NCI-H128 (cell line): Measurements from ENCODE around the gene MCTP2.
"Not testable (repeated sequence)": the region's sequence is repeated elsewhere in the genome, so short reads cannot be mapped to it uniquely, and the experiment has no call there.

ENCODE experiments used
- DNase-seq: peaks from one replicate; lab custom pipeline; 2025; ENCODE audit not compliant: unreplicated experiment; lab: John Stamatoyannopoulos, UW

MCTP2 gene

DNA sequence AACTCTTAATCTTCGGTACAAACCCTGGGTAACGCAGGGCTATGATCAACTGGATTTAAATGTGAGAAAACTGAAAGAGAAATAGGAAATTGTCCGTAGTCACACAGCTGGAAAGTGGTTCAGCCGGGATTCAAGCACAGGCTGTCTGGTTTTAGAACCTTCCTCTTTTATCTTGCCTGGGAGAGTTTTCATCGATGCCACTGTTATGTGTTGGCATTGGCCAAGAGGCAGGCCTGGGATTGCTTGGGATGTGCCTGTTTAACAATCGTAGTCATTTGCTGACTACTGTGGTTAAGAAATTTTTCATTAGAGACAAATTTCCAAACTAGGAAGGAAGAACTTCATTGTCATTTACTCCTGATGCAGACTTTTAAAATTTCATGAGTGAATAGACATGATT lies 4.3 kb downstream of the MCTP2 start:
- DNase-seq, result no peak

DNA sequence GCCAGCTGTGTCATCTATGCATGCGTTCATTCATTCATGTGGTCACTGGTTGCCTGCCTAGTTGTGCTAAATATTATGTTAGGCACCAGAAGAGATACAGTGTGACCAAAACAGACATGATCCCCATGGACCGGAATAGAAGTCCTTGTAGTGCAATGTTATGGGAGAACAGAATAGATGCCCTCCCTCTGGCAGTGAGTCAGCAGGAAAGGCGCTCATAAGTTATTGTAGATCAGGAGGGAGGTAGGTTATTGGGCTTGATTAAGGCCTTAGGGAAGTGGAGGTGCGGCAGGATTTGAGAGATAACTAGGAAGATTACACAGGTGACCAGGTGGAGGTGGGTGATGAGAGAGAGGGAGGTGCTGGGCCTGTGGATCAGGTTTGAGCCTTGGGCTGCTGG lies 5.2 kb downstream of the MCTP2 start:
- no peak for DNase-seq

DNA sequence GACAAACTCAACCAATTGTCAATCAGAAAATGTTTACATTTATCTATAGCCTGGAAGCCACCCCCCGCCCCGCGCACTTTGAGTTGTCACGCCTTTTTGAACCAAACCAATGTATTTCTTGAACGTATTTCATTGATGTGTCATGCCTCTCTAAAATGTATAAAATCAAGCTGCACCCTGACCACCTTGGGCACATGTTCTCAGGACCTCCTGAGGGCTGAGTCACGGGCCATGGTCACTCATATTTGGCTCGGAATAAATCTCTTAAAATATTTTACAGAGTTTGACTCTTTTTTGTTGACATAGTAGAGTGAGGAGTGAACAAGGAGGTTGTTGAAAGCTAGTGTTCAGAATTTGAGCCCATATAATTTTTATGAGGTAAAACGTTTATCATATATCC lies 6.5 kb downstream of the MCTP2 start:
- no peak for DNase-seq

- DNase-seq, result no peak
Observed at GRCh38 chr15:94238539-94239118, 7.3 kb downstream of the MCTP2 start.

DNA sequence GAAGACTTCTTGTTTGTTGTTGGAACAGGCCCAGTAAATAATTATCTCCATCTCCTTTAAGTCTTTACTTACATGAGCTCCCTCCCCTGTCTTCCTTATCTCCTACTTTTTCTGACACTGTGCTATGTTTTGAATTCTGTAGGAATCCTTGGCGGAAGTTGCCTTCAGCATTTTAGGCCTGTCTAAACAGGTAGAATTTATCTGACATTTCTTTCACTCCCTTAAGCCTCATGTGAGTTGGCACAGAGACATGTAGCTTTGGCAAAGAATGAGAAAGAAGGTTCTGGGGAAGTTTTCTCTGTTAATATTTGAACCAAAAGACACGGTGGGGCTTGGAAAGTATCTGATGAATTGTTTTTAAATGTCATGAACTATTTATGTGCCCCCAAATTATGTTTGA lies 8.1 kb downstream of the MCTP2 start:
- DNase-seq, result no peak

DNA sequence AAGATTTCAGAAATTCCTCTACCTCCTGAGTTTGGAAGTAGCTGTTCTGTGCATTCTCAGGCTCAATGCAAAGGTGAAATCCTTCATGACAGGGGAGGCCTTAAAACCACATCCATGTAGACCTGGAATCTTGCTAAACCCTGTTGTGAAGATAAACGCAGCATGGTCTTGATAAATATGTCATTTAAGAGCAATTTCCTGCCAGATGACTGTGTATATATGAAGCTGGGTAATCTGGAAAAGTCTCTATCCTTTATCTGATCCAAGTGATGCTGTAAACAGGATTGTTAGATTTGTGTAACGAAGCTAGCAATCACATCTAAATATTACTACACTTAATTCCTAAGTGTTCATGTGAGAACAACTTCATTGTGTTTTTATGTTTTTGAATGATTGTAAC lies 9.1 kb downstream of the MCTP2 start:
- no peak for DNase-seq

- no peak for DNase-seq
Observed at GRCh38 chr15:94242257-94242656, 10.9 kb downstream of the MCTP2 start.

DNA sequence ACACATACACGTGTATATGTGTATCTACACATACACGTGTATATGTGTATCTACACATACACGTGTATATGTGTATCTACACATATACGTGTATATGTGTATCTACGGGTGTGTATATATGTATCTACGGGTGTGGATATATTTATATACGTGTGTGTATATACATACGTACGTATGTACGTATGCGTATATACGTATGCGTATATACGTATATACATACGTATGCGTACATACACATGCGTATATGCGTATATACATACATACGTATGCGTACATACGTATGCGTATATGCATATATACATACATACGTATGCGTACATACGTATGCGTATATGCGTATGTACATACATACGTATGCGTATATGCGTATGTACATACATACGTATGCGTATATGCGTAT lies 11.6 kb downstream of the MCTP2 start:
- not testable (repeated sequence) for DNase-seq

DNA sequence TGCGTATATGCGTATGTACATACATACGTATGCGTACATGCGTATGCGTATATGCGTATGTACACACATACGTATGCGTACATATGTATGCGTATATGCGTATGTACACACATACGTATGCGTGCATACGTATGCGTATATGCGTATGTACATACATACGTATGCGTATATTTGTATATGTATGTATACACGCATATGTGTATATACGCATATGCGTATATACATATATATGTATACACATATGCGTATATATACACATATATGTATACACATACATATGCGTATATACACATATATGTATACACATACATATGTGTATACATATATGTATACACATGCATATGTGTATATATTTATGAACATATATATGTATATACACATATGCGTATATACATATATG lies 12.1 kb downstream of the MCTP2 start:
- no peak for DNase-seq

DNA sequence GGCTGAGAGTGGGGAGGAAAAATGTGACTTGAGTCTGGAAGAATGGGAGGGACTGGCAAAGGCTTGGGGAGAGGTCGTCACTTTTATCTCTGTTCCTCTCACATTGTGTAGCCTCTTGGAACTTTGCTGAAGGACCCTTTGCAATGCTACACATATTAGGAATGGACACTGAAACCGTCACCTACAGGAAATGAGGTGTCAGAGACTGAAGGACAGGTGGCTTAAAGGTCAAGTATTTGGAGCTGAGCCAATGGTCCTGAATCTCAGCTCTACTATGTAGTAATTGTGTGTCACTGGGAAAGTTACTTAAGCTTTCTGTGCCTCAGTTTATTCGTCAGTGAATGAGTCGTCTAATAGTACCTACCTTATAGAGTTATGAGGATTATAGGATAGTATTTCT lies 14.7 kb downstream of the MCTP2 start:
- DNase-seq, result no peak

DNA sequence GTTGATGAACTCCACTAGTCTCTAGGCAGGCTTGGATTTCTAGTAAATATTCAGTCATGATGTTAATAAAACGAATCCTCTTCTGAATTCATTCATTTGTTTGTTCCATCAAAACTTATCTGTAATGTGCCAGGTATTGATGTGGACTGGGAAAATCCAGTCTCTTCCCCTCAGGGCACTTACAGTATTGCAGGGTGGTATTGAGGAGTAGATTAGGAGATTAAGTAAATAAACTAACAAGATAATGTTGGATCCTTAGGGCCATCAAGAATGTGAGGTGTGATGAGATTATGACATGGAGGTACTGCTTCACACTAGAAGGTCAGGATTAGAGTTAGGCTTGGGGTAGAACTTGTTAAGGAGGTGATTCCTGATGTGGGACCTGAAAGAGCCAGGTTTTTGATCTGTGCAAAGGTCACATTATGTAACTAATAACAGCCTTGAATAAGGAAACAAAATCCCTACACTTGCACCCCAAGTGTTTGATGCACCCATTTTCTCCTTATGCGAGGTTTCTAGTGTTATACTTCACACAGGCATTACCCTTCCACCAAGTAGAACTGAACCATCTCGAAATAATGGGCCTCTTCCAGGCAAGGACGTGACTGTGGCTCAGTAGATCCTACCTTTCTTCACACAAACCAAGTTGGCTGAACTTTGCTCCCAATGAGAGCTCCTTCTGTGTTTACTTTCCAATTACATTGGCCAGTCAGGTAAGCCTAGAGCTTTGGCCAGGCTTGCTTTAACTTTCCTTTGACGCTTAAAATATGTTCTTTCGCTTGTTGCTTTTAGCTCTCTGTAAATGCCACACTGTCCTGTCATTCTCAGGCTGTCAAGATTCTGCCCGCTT lies 16.7 kb downstream of the MCTP2 start:
- no peak for DNase-seq

GRCh38 chr15:94250801-94251200 lies 19.4 kb downstream of the MCTP2 start:
- DNase-seq, result no peak

- no peak for DNase-seq
Observed at GRCh38 chr15:94252223-94252766, 20.9 kb downstream of the MCTP2 start.

- no peak for DNase-seq
Observed at GRCh38 chr15:94252906-94253491, 21.6 kb downstream of the MCTP2 start.

DNA sequence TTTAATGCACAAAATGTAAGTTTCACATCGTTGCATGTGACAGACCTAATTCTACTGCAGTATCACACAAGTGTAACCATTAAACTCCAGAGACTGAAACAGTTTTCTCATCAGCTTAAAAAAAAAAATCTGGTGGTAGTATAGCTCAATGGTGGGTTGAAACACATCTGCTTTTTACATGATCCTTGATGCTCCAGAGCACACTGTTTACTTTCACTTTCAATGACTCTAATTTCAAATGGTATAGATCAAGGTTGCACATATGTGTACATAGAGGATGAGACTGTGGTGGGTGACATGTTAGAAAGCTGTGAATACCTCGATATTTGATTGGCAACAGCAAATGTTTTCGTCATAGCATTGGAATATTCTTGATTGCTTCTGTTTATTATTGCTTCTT lies 22.4 kb downstream of the MCTP2 start:
- DNase-seq, result no peak

GRCh38 chr15:94255540-94255939 lies 24.2 kb downstream of the MCTP2 start:
- no peak for DNase-seq

DNA sequence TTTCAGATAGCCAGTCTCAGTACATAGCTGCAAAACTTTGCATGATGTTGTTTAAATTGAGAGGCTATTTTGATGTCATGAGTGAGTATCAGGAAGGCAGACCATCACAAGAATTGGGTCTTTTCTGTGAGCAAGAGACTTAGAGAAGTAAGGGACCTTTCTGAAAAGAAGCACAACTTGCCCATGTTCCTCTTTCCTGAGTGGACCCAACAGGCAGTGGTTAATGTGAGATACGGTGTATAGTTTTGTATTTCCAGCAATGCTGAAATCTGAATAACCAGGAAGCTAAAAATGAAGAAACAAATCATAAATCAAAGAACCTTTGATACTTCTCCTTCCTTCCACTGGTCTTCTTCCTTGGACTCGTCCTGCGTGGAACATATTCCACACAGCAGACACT lies 25.1 kb downstream of the MCTP2 start:
- DNase-seq, result no peak

GRCh38 chr15:94257776-94258175 lies 26.4 kb downstream of the MCTP2 start:
- DNase-seq, result not testable (repeated sequence)

DNA sequence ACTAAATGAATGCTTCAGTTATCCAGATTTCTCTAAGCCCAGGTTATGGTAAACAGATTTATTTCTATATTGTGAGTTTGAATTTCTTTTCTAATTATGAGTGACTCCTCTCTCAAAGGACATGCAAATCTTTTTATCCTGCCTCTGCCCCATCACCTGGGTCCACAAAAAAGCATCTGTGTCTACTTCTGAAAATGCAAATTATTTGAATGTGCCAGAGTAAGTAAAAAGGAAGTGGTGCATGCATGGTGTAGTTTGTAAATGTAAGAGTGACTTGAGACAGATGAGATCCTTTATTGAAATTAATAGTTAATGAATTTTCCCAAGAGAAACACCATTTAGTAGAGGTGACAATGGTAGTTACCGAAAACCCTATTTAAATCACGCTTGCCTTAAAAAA lies 26.9 kb downstream of the MCTP2 start:
- DNase-seq, result no peak

DNA sequence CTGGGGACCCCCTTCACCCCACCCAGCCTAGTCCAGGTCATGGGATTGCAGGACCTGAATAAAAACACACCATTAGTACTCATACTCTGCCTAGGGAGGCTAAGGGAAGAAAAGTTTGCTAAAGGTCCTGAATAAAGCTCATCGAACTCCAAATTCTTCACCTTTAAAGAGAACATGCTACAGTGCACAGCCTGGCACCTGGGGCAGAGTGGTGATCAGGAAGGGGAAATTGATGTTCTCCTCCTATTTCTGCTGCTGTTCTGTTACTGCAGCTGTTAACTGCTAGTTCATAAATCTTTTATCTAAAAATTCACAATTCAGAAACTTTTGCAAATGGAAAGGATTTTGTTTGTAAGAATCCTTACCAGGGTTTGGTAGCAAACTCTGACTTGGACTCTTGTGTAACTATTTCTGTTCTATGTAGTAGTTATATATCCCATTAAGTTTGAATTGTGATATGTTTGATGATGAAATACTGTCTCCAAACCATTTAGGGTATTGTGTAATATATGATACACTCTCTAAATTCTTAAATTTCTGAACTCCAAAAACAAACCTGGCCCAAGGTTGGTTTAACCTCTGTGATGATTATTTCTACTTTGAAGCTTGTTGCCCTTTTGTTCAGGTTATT lies 27.9 kb downstream of the MCTP2 start:
- DNase-seq, result no peak

GRCh38 chr15:94259863-94260262 lies 28.5 kb downstream of the MCTP2 start:
- no peak for DNase-seq

DNA sequence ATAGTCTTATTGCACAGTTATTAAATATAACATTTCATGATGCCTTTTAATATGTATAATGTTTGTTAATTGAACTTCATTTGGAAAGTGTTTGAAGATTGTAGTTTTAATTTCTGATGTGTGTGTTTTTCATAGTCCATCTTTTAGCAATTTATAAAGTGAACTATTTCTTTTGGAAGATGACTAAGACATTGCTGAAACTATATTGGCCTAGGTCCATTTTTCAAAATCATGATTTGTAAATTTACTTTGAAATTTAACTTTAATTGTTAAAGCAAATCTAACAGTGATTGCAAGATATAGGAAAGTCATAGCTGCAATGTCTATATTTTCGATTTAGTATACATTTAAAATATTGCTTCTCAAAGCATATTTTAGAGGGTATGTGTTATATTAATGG lies 30.8 kb downstream of the MCTP2 start:
- DNase-seq, result no peak
